Measurements from ENCODE around the gene PFDN1. TPM values are rescaled to one million over a fixed set of nuclear protein-coding genes. Genes with fewer than 3 reads are reported as not detected.

PFDN1 gene
- total and polyA plus RNA-seq, 2 experiments from 2014 or later = 84.1 to 98.0 TPM

GRCh38 chr5:140294753-140295152 is 8.1 kb downstream of the PFDN1 start:
- H3K4me2 ChIP-seq = no peak overlapping the region
- 94% methylated on average over 2 of the region's 2 CpGs for WGBS (ENCODE audit: low lambda C conversion rate, missing lambda C conversion rate)
- no peaks in the 10 kb centered on the region for H3K36me3 ChIP-seq (replicated peaks; ENCODE audit: insufficient read depth, low read depth)
- H3K4me1 ChIP-seq (ENCODE audit: insufficient read depth) = no peaks in the 10 kb centered on the region
- H3K27me3 ChIP-seq = no peaks in the 10 kb centered on the region
- DNase-seq (ENCODE audit: low spot score) = no peak
- H2AFZ ChIP-seq = no peak overlapping the region
- no peaks in the 10 kb centered on the region for H3K9me3 ChIP-seq (ENCODE audit: low read depth)
- no peak for TF ChIP-seq EZH2 (IDR thresholded peaks at IDR 0.05; ENCODE audit: borderline replicate concordance)
- no peak for TF ChIP-seq EZH2phosphoT487 (IDR thresholded peaks at IDR 0.05; ENCODE audit: low read depth, severe bottlenecking, unreplicated experiment)
- TF ChIP-seq, protein P1, sequence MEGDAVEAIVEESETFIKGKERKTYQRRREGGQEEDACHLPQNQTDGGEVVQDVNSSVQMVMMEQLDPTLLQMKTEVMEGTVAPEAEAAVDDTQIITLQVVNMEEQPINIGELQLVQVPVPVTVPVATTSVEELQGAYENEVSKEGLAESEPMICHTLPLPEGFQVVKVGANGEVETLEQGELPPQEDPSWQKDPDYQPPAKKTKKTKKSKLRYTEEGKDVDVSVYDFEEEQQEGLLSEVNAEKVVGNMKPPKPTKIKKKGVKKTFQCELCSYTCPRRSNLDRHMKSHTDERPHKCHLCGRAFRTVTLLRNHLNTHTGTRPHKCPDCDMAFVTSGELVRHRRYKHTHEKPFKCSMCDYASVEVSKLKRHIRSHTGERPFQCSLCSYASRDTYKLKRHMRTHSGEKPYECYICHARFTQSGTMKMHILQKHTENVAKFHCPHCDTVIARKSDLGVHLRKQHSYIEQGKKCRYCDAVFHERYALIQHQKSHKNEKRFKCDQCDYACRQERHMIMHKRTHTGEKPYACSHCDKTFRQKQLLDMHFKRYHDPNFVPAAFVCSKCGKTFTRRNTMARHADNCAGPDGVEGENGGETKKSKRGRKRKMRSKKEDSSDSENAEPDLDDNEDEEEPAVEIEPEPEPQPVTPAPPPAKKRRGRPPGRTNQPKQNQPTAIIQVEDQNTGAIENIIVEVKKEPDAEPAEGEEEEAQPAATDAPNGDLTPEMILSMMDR (IDR thresholded peaks at IDR 0.05; ENCODE audit: poor library complexity) = no peak
- peak overlapping the region; percentile 1 for H3K27ac ChIP-seq
- H3K9me2 ChIP-seq (replicated peaks; ENCODE audit: insufficient read depth) = no peaks in the 10 kb centered on the region
- peaks cover 94% of the 10 kb centered on the region for H3K79me2 ChIP-seq
- H4K20me1 ChIP-seq (ENCODE audit: insufficient read depth, poor library complexity, severe bottlenecking) = peaks cover 8% of the 10 kb centered on the region
- no peak overlapping the region for H3K4me3 ChIP-seq

GRCh38 chr5:140293849-140294100 is 9.1 kb downstream of the PFDN1 start:
- no peak overlapping the region for H2AFZ ChIP-seq
- peaks cover 94% of the 10 kb centered on the region for H3K79me2 ChIP-seq
- H3K36me3 ChIP-seq (replicated peaks; ENCODE audit: insufficient read depth, low read depth) = no peaks in the 10 kb centered on the region
- TF ChIP-seq EZH2 (IDR thresholded peaks at IDR 0.05; ENCODE audit: borderline replicate concordance) (no peak), EZH2phosphoT487 (IDR thresholded peaks at IDR 0.05; ENCODE audit: low read depth, severe bottlenecking, unreplicated experiment) (no peak)
- TF ChIP-seq, protein P1 (IDR thresholded peaks at IDR 0.05; ENCODE audit: poor library complexity) = no peak
- no peak for DNase-seq (ENCODE audit: low spot score)
- H3K4me1 ChIP-seq (ENCODE audit: insufficient read depth) = no peaks in the 10 kb centered on the region
- H3K4me2 ChIP-seq = no peak overlapping the region
- H3K4me3 ChIP-seq = no peak overlapping the region
- WGBS (ENCODE audit: low lambda C conversion rate, missing lambda C conversion rate) = 80% methylated on average over 1 of the region's 1 CpG
- H4K20me1 ChIP-seq (ENCODE audit: insufficient read depth, poor library complexity, severe bottlenecking) = peaks cover 8% of the 10 kb centered on the region
- no peaks in the 10 kb centered on the region for H3K27me3 ChIP-seq
- peak overlapping the region; percentile 45 for H3K27ac ChIP-seq
- no peaks in the 10 kb centered on the region for H3K9me3 ChIP-seq (ENCODE audit: low read depth)
- H3K9me2 ChIP-seq (replicated peaks; ENCODE audit: insufficient read depth) = no peaks in the 10 kb centered on the region

DNA sequence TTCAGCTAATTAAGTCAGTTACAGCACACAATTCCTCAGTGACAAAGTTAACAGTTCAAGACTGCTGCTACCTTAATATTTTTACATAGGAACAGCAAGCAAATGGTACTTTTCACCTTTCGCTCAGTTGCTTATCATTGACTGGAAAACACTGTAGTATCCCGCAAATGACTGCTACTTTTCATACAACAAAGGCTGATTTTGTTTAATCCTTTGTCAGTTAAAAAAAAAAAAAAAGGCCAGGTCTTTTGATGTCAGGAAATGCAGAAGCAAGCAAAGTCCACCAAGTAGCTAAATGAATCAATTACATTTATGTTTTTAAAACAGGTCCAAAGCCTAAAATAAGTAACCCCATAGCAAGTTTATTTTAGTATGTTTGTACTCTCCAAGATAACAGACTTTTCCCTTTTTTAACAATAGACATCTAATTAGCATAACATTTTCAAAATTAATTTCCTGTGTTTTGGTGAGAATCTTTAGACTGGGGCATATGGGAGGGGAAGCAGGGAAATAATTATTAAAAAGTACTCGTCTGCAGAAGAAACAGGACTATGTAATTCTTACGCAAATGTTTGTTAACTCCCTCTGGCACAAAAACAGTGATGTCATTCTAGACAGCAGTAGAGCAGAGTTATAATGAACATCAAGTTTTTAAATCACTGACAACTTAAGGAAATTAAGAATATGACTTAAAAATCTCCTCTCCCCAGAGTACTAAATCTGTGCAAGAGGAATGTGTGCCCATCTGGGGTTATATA is 9.6 kb downstream of the PFDN1 start:
- peak overlapping the region; percentile 8 for H3K4me2 ChIP-seq
- TF ChIP-seq EZH2 (IDR thresholded peaks at IDR 0.05; ENCODE audit: borderline replicate concordance) (no peak), EZH2phosphoT487 (IDR thresholded peaks at IDR 0.05; ENCODE audit: low read depth, severe bottlenecking, unreplicated experiment) (no peak)
- TF ChIP-seq, protein P1 (IDR thresholded peaks at IDR 0.05; ENCODE audit: poor library complexity) = no peak
- no peaks in the 10 kb centered on the region for H3K9me3 ChIP-seq (ENCODE audit: low read depth)
- no peaks in the 10 kb centered on the region for H3K27me3 ChIP-seq
- peaks cover 94% of the 10 kb centered on the region for H3K79me2 ChIP-seq
- H2AFZ ChIP-seq = no peak overlapping the region
- peaks cover 8% of the 10 kb centered on the region for H4K20me1 ChIP-seq (ENCODE audit: insufficient read depth, poor library complexity, severe bottlenecking)
- H3K4me3 ChIP-seq = no peak overlapping the region
- no peaks in the 10 kb centered on the region for H3K4me1 ChIP-seq (ENCODE audit: insufficient read depth)
- WGBS (ENCODE audit: low lambda C conversion rate, missing lambda C conversion rate) = 68% methylated on average over 4 of the region's 4 CpGs
- H3K36me3 ChIP-seq (replicated peaks; ENCODE audit: insufficient read depth, low read depth) = no peaks in the 10 kb centered on the region
- peak; percentile 11 for DNase-seq (ENCODE audit: low spot score)
- H3K9me2 ChIP-seq (replicated peaks; ENCODE audit: insufficient read depth) = no peaks in the 10 kb centered on the region
- H3K27ac ChIP-seq = peak overlapping the region; percentile 45

All from hepatocyte (in vitro differentiated cells).